Endodermal cell (in vitro differentiated cells): ENCODE measurements around the gene CCDC120. TPM values are rescaled to one million over a fixed set of nuclear protein-coding genes. Genes with fewer than 3 reads are reported as not detected.

Experiments used
- DNase-seq: peaks from one replicate; pipeline ENCODE4 v3.0.0-alpha.2; 2017
- H3K27ac ChIP-seq: 2 replicates; pipeline ENCODE4 v1.5.1; 2013; ENCODE audit warnings: mild to moderate bottlenecking, low read depth, low read length, moderate library complexity
- H3K27me3 ChIP-seq: 2 replicates; pipeline ENCODE4 v1.6.1; 2013; ENCODE audit warnings: mild to moderate bottlenecking, low read length, moderate library complexity; ENCODE audit not compliant: insufficient read depth, control insufficient read depth, poor library complexity, severe bottlenecking
- H3K36me3 ChIP-seq: 2 replicates; pipeline ENCODE4 v1.7.0; 2013; ENCODE audit warnings: mild to moderate bottlenecking, low read length, moderate library complexity; ENCODE audit not compliant: control insufficient read depth, insufficient read depth
- H3K4me1 ChIP-seq: one replicate; pipeline ENCODE4 v1.7.0; 2013; ENCODE audit warnings: low read length; ENCODE audit not compliant: control insufficient read depth, insufficient read depth
- H3K4me3 ChIP-seq: 2 replicates; pipeline ENCODE4 v1.5.1; 2013; ENCODE audit warnings: mild to moderate bottlenecking, low read length, moderate library complexity
- H3K9ac ChIP-seq: 2 replicates; pipeline ENCODE4 v1.6.1; 2013; ENCODE audit warnings: mild to moderate bottlenecking, low read length, moderate library complexity; ENCODE audit not compliant: poor library complexity, severe bottlenecking; ENCODE audit errors: extremely low read depth
- H3K9me3 ChIP-seq: 2 replicates; pipeline ENCODE4 v1.6.1; 2013; ENCODE audit warnings: mild to moderate bottlenecking, low read length, moderate library complexity; ENCODE audit not compliant: control insufficient read depth
- H3K27ac Mint-ChIP-seq: 2 replicates; pipeline ENCODE4 v1.8.0; 2020; ENCODE audit warnings: mixed read lengths
- H3K27me3 Mint-ChIP-seq: 2 replicates; pipeline ENCODE4 v1.8.0; 2021; ENCODE audit warnings: mild to moderate bottlenecking, mixed read lengths; ENCODE audit not compliant: insufficient read depth
- H3K36me3 Mint-ChIP-seq: 2 replicates; pipeline ENCODE4 v1.8.0; 2020; ENCODE audit warnings: low read depth, mixed read lengths
- H3K4me1 Mint-ChIP-seq: 2 replicates; pipeline ENCODE4 v1.8.0; 2020; ENCODE audit warnings: mixed read lengths
- H3K4me3 Mint-ChIP-seq: 2 replicates; pipeline ENCODE4 v1.8.0; 2020; ENCODE audit warnings: mild to moderate bottlenecking, moderate library complexity, mixed read lengths
- H3K9me3 Mint-ChIP-seq: 2 replicates; pipeline ENCODE4 v1.8.0; 2020; ENCODE audit warnings: mild to moderate bottlenecking, mixed read lengths
- CTCF ChIP-seq: fragments of 200-600 bp; sonication (generic); conservative IDR thresholded peaks from 2 replicates; pipeline ENCODE4 v1.5.0; 2021; ENCODE audit warnings: antibody characterized with exemption, mild to moderate bottlenecking
- WGBS, 2 experiments: methylation state at CpG; one replicate each; pipeline versions ENCODE4 v1.1.5 to v1.1.7; 2013; ENCODE audit warnings: missing lambda C conversion rate in 2 of 2, mixed read lengths in 1 of 2; ENCODE audit not compliant: insufficient coverage in 1 of 2, insufficient read length in 1 of 2; 5-methylcytosine and 5-hydroxymethylcytosine counted together
- total RNA-seq, 2 donors: library from RNA; stranded (reverse); fragmentation: NEBNext Ultra II Directional in 1 of 2; extraction: Animal tissue kit (Norgen Biotek cat#: 25700) in 1 of 2; gene quantifications; 2 replicates in 1 of 2; 3 replicates in 1 of 2; pipeline ENCODE4 v1.2.1, GENCODE V29; 2021

The CCDC120 gene
- total RNA-seq, 2 donors from 2014 or later = 13.4 to 13.5 TPM

- H3K4me3 ChIP-seq = peak overlapping the region; percentile 88
- H3K36me3 ChIP-seq = peaks cover 25% of the 10 kb centered on the region
- peak overlapping the region; percentile 34 for H3K9ac ChIP-seq
- Mint-ChIP-seq H3K27me3 (no peaks in the 10 kb centered on the region), H3K9me3 (peaks cover 61% of the 10 kb centered on the region), H3K36me3 (peaks cover 23% of the 10 kb centered on the region), H3K4me1 (peaks cover 18% of the 10 kb centered on the region), H3K27ac (peak overlapping the region; percentile 96), H3K4me3 (peak overlapping the region; percentile 83)
- peak overlapping the region; percentile 72 for H3K27ac ChIP-seq
- H3K9me3 ChIP-seq = no peaks in the 10 kb centered on the region
- no peaks in the 10 kb centered on the region for H3K27me3 ChIP-seq
- 5% methylated on average over 9 of the region's 9 CpGs; no CpG with 5 or more reads in 1 of the 2 experiments for WGBS, 2 experiments
- TF ChIP-seq CTCF = no peak
- peaks cover 3% of the 10 kb centered on the region for H3K4me1 ChIP-seq
- DNase-seq = peak; percentile 96
Observed at GRCh38 chrX:49039598-49040375, 19.0 kb upstream of the CCDC120 start.

DNA sequence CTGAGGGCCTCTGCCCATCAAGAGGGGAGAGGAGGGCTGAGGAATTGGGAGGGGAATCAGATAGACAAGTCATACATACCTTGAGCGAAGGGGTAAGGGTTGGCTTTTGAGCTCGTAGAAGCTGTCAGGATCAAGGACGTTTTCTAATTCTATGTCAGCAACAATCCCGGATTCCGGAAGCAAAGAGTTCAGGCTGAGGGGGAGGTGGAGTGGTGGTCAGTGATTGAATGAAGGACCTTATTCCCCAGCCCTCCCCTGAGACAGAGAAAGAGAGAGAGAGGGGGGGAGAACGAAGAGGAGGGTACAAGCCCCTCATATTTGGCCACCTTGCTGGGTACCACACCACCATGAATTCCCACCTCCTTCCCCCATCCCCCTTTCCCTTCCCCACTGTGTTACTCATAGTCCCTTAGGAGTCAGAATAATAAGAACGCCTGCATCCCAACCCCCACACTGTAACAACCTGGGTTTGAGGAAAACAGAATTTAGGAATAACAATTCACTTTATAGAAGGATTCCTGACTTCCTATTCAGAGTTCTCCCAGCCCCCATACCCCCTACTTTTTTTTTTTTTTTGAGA, 18.3 kb upstream of the CCDC120 start:
- Histone ChIP-seq H3K9ac (no peak overlapping the region), H3K36me3 (peaks cover 25% of the 10 kb centered on the region), H3K27ac (peak overlapping the region; percentile 68), H3K4me1 (peaks cover 3% of the 10 kb centered on the region), H3K27me3 (no peaks in the 10 kb centered on the region), H3K9me3 (no peaks in the 10 kb centered on the region), H3K4me3 (peak overlapping the region; percentile 88)
- no peak for DNase-seq
- peaks cover 18% of the 10 kb centered on the region for H3K4me1 Mint-ChIP-seq
- peaks cover 22% of the 10 kb centered on the region for H3K36me3 Mint-ChIP-seq
- WGBS, 2 experiments = 13 to 40% methylated on average over 1 to 5 of the region's 7 CpGs
- H3K9me3 Mint-ChIP-seq = peaks cover 65% of the 10 kb centered on the region
- no peak for TF ChIP-seq CTCF
- H3K4me3 Mint-ChIP-seq = peak overlapping the region; percentile 83
- H3K27me3 Mint-ChIP-seq = no peaks in the 10 kb centered on the region
- peak overlapping the region; percentile 96 for H3K27ac Mint-ChIP-seq

GRCh38 chrX:49041744-49042580, 16.8 kb upstream of the CCDC120 start:
- Mint-ChIP-seq H3K36me3 (peaks cover 21% of the 10 kb centered on the region), H3K27ac (peak overlapping the region; percentile 96), H3K4me1 (peaks cover 18% of the 10 kb centered on the region), H3K4me3 (peak overlapping the region; percentile 83), H3K9me3 (peaks cover 71% of the 10 kb centered on the region), H3K27me3 (no peaks in the 10 kb centered on the region)
- H3K4me3 ChIP-seq = peak overlapping the region; percentile 88
- no peak for TF ChIP-seq CTCF
- H3K27ac ChIP-seq = no peak overlapping the region
- peaks cover 3% of the 10 kb centered on the region for H3K4me1 ChIP-seq
- H3K9ac ChIP-seq = peak overlapping the region; percentile 72
- peaks cover 22% of the 10 kb centered on the region for H3K36me3 ChIP-seq
- peak; percentile 62 for DNase-seq
- H3K27me3 ChIP-seq = no peaks in the 10 kb centered on the region
- H3K9me3 ChIP-seq = no peaks in the 10 kb centered on the region
- WGBS, 2 experiments = 0 to 8% methylated on average over 1 to 8 of the region's 10 CpGs
